Endothelial cell of umbilical vein (primary cell): ENCODE data around the gene CORO2B. TPM values are rescaled to one million over a fixed set of nuclear protein-coding genes. Genes with fewer than 3 reads are reported as not detected.

Experiments
- BruUV-seq: library from RNA; stranded (reverse); fragments of 400-500 nt; replicated peaks from 2 replicates; lab custom pipeline; 2021; lab: Mats Ljungman, UMichigan
- CTCF ChIA-PET: fragments of 300-600, 350-600 bp; sonication (Branson Sonifier 250); formaldehyde crosslinking; loops from one replicate; lab custom pipeline; 2021; ENCODE audit warnings: antibody characterized with exemption, inconsistent platforms; lab: Charles Lee
- POLR2A ChIA-PET: fragments of 300-600, 350-600 bp; sonication (Branson Sonifier 250); formaldehyde crosslinking; loops from one replicate; lab custom pipeline; 2021; ENCODE audit warnings: antibody characterized with exemption, inconsistent platforms; lab: Charles Lee
- DNase-seq: peaks from one replicate; pipeline ENCODE4 v3.0.0-alpha.2; 2011; ENCODE audit warnings: low read depth, low spot score
- FAIRE-seq: peaks from 2 replicates; lab custom pipeline; 2011; peaks lifted over from hg19 to GRCh38; lab: Jason Lieb, UNC
- H2AFZ ChIP-seq: 2 replicates; pipeline ENCODE4 v1.6.0; 2012; ENCODE audit warnings: low read depth, low read length, control low read depth, inconsistent platforms
- H3K27ac ChIP-seq: 2 replicates; pipeline ENCODE4 v1.5.1; 2011; ENCODE audit warnings: low read depth, mild to moderate bottlenecking, control low read depth, low read length, moderate library complexity; ENCODE audit not compliant: insufficient read depth
- H3K27me3 ChIP-seq, 2 experiments: 2 replicates each; pipeline versions ENCODE4 v1.6.0 to v1.6.1; 2011; ENCODE audit warnings: low read length in 2 of 2, mixed read lengths in 1 of 2; ENCODE audit not compliant: control insufficient read depth in 2 of 2, insufficient read depth in 2 of 2
- H3K36me3 ChIP-seq, 2 experiments: 2 replicates in 1 of 2; 3 replicates in 1 of 2; pipeline ENCODE4 v1.5.1; 2011; ENCODE audit warnings: low read length in 2 of 2, mild to moderate bottlenecking in 1 of 2, moderate library complexity in 1 of 2; ENCODE audit not compliant: control insufficient read depth in 2 of 2, insufficient read depth in 2 of 2; ENCODE audit errors: extremely low read depth in 1 of 2
- H3K4me1 ChIP-seq: 3 replicates; pipeline ENCODE4 v1.5.1; 2011; ENCODE audit warnings: mild to moderate bottlenecking, low read length; ENCODE audit not compliant: control insufficient read depth, insufficient read depth; ENCODE audit errors: extremely low read depth
- H3K4me2 ChIP-seq: 2 replicates; pipeline ENCODE4 v1.6.1; 2011; ENCODE audit warnings: low read length, control low read depth, mixed read lengths; ENCODE audit not compliant: insufficient read depth
- H3K4me3 ChIP-seq, 3 experiments: fragments of 200-600 bp in 1 of 3; sonication (generic), shearing (Covaris generic) in 1 of 3; replicated peaks in 1 of 3; 2 replicates each; pipeline ENCODE4 v1.5.1; 2011 to 2016; ENCODE audit warnings: control low read depth in 3 of 3, low read length in 3 of 3, mild to moderate bottlenecking in 2 of 3, inconsistent platforms in 1 of 3, low read depth in 1 of 3, moderate library complexity in 1 of 3; ENCODE audit not compliant: insufficient read depth in 1 of 3
- H3K79me2 ChIP-seq: 2 replicates; pipeline ENCODE4 v1.6.0; 2012; ENCODE audit warnings: low read length, inconsistent platforms; ENCODE audit not compliant: control insufficient read depth, insufficient read depth
- H3K9ac ChIP-seq: replicated peaks from 2 replicates; pipeline ENCODE3; 2011; ENCODE audit warnings: low read length, control low read depth; ENCODE audit not compliant: insufficient read depth; ENCODE audit errors: extremely low read depth
- H3K9me1 ChIP-seq: replicated peaks from 3 replicates; pipeline ENCODE4 v1.6.0; 2011; ENCODE audit warnings: mild to moderate bottlenecking, low read length; ENCODE audit not compliant: control insufficient read depth, insufficient read depth; ENCODE audit errors: extremely low read depth
- H3K9me3 ChIP-seq: replicated peaks from 2 replicates; pipeline ENCODE4 v1.5.1; 2012; ENCODE audit warnings: low read length, inconsistent platforms; ENCODE audit not compliant: control insufficient read depth, insufficient read depth
- H4K20me1 ChIP-seq: replicated peaks from 2 replicates; pipeline ENCODE3; 2011; ENCODE audit warnings: mild to moderate bottlenecking, low read length; ENCODE audit not compliant: control insufficient read depth, insufficient read depth; ENCODE audit errors: extremely low read depth
- FOS ChIP-seq: IDR thresholded peaks from 2 replicates; pipeline ENCODE4 v1.6.1; 2011; ENCODE audit warnings: mild to moderate bottlenecking, low read length, moderate library complexity, borderline replicate concordance; ENCODE audit not compliant: insufficient read depth
- MYC ChIP-seq: IDR thresholded peaks from one replicate; pipeline ENCODE4 v1.6.1; 2011; ENCODE audit warnings: mild to moderate bottlenecking, low read depth, low read length
- POLR2A ChIP-seq: IDR thresholded peaks from 2 replicates; pipeline ENCODE4 v1.6.1; 2012; ENCODE audit warnings: low read depth, mild to moderate bottlenecking, control low read depth, low read length
- POLR2AphosphoS5 ChIP-seq: IDR thresholded peaks from 2 replicates; pipeline ENCODE4 v1.6.1; 2012; ENCODE audit warnings: low read depth, mild to moderate bottlenecking, control low read depth, low read length, moderate library complexity; ENCODE audit not compliant: insufficient read depth
- dilution Hi-C: fragments of 300-500 bp; cut with MboI; formaldehyde crosslinking; loops from one replicate; pipeline ENCODE4 v1.15.0; 2019; ENCODE audit warnings: low sequenced_read_pairs; ENCODE audit not compliant: extremely low pct_ligation_motif_present
- intact Hi-C: fragments of 100-400 bp; cut with micrococcal nuclease; formaldehyde crosslinking; loops from one replicate; pipeline ENCODE4 v1.10.0; 2022
- polyA plus RNA-seq, 4 experiments: library from polyadenylated mRNA; depleted of rRNA in 3 of 4; stranded (reverse) in 3 of 4; unstranded in 1 of 4; fragments of >200 nt; gene quantifications; 2 replicates each; pipeline versions ENCODE4 v1.2.1 to v1.2.3, GENCODE V29; 2011 to 2012; ENCODE audit warnings: missing spikeins in 1 of 4
- total RNA-seq: library from RNA; stranded (reverse); gene quantifications from 2 replicates; pipeline ENCODE4 v1.2.3, GENCODE V29; 2021
- TF ChIP-seq, protein P1 (sequence below), 2 donors: IDR thresholded peaks; 1 replicate in 1 of 2; 2 replicates in 1 of 2; pipeline ENCODE4 v1.5.1; 2011; ENCODE audit warnings: low read length in 2 of 2, mild to moderate bottlenecking in 2 of 2, moderate library complexity in 2 of 2, control low read depth in 1 of 2, inconsistent platforms in 1 of 2, low read depth in 1 of 2; ENCODE audit not compliant: insufficient read depth in 1 of 2; ENCODE audit errors: extremely low read depth in 1 of 2
- TF ChIP-seq, protein P2 (sequence below): IDR thresholded peaks from 2 replicates; pipeline ENCODE4 v1.6.1; 2011; ENCODE audit not compliant: insufficient read depth, insufficient read length

CORO2B gene
- total and polyA plus RNA-seq, 2 donors (not counting 3 experiments of a cell fraction or from before 2014, with no cell fraction given): 2.4 to 3.7 TPM

DNA sequence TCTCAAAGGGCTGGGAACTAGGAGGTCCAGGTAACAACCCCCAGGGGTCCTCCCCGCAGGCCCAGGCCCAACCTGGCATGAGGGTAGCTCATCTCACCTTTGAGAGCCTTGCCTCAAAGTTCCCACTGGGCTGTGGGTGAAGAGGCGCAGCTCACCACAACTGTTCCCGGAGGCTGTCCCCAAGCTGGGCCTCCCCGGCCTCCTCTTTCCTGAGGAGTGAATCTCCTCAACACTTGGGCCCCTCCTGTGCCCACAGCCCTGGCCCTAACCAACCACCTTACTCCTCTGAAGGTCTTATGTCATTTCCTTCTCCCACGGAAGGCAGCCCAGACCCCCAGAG is 27.5 kb upstream of the CORO2B start:
- Histone ChIP-seq H4K20me1 (no peaks in the 10 kb centered on the region), H3K9ac (no peak overlapping the region), H3K79me2 (no peaks in the 10 kb centered on the region), H3K9me1 (no peaks in the 10 kb centered on the region), H3K36me3 (no peaks in the 10 kb centered on the region), H3K4me1 (peaks cover 8% of the 10 kb centered on the region), H3K4me2 (no peak overlapping the region), H2AFZ (no peak overlapping the region), H3K27me3 (peaks cover 5% of the 10 kb centered on the region in 2 experiments), H3K4me3 (no peak overlapping the region), H3K27ac (no peak overlapping the region), H3K9me3 (no peaks in the 10 kb centered on the region)
- TF ChIP-seq MYC: no peak
- no peak for TF ChIP-seq POLR2AphosphoS5
- TF ChIP-seq, protein P1, sequence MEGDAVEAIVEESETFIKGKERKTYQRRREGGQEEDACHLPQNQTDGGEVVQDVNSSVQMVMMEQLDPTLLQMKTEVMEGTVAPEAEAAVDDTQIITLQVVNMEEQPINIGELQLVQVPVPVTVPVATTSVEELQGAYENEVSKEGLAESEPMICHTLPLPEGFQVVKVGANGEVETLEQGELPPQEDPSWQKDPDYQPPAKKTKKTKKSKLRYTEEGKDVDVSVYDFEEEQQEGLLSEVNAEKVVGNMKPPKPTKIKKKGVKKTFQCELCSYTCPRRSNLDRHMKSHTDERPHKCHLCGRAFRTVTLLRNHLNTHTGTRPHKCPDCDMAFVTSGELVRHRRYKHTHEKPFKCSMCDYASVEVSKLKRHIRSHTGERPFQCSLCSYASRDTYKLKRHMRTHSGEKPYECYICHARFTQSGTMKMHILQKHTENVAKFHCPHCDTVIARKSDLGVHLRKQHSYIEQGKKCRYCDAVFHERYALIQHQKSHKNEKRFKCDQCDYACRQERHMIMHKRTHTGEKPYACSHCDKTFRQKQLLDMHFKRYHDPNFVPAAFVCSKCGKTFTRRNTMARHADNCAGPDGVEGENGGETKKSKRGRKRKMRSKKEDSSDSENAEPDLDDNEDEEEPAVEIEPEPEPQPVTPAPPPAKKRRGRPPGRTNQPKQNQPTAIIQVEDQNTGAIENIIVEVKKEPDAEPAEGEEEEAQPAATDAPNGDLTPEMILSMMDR (IDR thresholded peaks at IDR 0.05; ENCODE audit: extremely low read depth in 1 of 2, insufficient read depth in 1 of 2, low read depth in 1 of 2, low read length in 2 of 2): no peak
- TF ChIP-seq FOS: no peak
- no peak for TF ChIP-seq POLR2A
- TF ChIP-seq, protein P2, sequence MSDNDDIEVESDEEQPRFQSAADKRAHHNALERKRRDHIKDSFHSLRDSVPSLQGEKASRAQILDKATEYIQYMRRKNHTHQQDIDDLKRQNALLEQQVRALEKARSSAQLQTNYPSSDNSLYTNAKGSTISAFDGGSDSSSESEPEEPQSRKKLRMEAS: no peak
- ChIA-PET POLR2A (no interaction called here), CTCF (interaction anchor here (0.6 to 18.5 kb wide), 10 partner anchors 9 to 373 kb away, joined by 3 to 728 read pairs (median 18); no protein-coding TSS in a partner anchor)
- BruUV-seq: no TSS peak
- FAIRE-seq: no peak
- intact Hi-C loops (loop anchor here (5.0 kb wide), 2 partner anchors 271 to 299 kb away; partner anchors contain the start of gene ANP32A), dilution Hi-C loops (no loop called here)
- DNase-seq: no peak
